Measurements from ENCODE around the gene CFAP99. TPM values are rescaled to one million over a fixed set of nuclear protein-coding genes. Genes with fewer than 3 reads are reported as not detected.

The CFAP99 gene
- total and polyA plus RNA-seq, 2 experiments from 2014 or later: not detected

DNA sequence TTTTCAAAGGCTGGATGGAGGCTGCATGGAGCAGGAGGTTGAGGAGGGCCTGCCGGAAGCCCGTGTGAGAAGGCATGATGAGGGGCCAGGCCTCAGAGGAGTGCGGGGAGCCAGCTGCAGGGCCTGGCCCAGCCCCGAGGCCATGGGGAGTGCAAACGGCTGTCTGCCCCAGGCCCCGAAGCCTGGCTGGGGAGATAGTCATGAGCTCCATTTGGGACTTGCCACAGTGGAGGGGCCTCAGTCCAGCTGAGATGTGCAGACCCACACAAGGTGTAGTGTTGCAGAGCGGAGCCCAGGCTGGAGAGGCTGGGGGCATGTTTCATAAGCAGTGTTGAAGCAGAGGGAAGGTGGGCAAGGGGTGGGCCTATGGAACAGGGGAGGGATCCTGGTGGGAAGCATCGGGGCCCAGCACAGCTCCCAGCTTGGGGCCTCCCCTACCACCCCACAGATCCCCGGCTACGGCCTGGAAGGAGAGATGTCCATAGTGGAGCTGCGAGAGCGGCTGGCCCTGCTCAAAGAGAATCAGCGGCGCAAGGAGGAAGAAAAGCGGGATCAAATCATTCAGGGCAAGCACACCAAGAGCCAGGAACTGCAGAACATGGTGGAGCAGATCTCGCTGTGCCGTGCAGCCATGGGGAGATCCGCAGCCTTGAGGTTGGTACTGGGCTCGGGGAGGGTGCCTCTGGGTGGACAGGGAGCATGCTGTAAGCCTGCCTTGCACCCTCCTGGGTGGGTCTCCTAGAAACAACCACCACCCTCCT is 41.0 kb downstream of the CFAP99 start:
- TF ChIP-seq, protein P1, sequence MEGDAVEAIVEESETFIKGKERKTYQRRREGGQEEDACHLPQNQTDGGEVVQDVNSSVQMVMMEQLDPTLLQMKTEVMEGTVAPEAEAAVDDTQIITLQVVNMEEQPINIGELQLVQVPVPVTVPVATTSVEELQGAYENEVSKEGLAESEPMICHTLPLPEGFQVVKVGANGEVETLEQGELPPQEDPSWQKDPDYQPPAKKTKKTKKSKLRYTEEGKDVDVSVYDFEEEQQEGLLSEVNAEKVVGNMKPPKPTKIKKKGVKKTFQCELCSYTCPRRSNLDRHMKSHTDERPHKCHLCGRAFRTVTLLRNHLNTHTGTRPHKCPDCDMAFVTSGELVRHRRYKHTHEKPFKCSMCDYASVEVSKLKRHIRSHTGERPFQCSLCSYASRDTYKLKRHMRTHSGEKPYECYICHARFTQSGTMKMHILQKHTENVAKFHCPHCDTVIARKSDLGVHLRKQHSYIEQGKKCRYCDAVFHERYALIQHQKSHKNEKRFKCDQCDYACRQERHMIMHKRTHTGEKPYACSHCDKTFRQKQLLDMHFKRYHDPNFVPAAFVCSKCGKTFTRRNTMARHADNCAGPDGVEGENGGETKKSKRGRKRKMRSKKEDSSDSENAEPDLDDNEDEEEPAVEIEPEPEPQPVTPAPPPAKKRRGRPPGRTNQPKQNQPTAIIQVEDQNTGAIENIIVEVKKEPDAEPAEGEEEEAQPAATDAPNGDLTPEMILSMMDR (conservative IDR thresholded peaks at IDR 0.05; ENCODE audit: low read depth in 2 of 2): no peak
- TF ChIP-seq, protein P2, sequence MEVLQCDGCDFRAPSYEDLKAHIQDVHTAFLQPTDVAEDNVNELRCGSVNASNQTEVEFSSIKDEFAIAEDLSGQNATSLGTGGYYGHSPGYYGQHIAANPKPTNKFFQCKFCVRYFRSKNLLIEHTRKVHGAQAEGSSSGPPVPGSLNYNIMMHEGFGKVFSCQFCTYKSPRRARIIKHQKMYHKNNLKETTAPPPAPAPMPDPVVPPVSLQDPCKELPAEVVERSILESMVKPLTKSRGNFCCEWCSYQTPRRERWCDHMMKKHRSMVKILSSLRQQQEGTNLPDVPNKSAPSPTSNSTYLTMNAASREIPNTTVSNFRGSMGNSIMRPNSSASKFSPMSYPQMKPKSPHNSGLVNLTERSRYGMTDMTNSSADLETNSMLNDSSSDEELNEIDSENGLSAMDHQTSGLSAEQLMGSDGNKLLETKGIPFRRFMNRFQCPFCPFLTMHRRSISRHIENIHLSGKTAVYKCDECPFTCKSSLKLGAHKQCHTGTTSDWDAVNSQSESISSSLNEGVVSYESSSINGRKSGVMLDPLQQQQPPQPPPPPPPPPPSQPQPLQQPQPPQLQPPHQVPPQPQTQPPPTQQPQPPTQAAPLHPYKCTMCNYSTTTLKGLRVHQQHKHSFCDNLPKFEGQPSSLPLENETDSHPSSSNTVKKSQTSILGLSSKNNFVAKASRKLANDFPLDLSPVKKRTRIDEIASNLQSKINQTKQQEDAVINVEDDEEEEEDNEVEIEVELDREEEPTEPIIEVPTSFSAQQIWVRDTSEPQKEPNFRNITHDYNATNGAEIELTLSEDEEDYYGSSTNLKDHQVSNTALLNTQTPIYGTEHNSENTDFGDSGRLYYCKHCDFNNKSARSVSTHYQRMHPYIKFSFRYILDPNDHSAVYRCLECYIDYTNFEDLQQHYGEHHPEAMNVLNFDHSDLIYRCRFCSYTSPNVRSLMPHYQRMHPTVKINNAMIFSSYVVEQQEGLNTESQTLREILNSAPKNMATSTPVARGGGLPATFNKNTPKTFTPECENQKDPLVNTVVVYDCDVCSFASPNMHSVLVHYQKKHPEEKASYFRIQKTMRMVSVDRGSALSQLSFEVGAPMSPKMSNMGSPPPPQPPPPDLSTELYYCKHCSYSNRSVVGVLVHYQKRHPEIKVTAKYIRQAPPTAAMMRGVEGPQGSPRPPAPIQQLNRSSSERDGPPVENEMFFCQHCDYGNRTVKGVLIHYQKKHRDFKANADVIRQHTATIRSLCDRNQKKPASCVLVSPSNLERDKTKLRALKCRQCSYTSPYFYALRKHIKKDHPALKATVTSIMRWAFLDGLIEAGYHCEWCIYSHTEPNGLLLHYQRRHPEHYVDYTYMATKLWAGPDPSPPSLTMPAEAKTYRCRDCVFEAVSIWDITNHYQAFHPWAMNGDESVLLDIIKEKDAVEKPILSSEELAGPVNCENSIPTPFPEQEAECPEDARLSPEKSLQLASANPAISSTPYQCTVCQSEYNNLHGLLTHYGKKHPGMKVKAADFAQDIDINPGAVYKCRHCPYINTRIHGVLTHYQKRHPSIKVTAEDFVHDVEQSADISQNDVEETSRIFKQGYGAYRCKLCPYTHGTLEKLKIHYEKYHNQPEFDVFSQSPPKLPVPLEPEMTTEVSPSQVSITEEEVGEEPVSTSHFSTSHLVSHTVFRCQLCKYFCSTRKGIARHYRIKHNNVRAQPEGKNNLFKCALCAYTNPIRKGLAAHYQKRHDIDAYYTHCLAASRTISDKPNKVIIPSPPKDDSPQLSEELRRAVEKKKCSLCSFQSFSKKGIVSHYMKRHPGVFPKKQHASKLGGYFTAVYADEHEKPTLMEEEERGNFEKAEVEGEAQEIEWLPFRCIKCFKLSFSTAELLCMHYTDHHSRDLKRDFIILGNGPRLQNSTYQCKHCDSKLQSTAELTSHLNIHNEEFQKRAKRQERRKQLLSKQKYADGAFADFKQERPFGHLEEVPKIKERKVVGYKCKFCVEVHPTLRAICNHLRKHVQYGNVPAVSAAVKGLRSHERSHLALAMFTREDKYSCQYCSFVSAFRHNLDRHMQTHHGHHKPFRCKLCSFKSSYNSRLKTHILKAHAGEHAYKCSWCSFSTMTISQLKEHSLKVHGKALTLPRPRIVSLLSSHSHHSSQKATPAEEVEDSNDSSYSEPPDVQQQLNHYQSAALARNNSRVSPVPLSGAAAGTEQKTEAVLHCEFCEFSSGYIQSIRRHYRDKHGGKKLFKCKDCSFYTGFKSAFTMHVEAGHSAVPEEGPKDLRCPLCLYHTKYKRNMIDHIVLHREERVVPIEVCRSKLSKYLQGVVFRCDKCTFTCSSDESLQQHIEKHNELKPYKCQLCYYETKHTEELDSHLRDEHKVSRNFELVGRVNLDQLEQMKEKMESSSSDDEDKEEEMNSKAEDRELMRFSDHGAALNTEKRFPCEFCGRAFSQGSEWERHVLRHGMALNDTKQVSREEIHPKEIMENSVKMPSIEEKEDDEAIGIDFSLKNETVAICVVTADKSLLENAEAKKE (CRISPR knock-in tag; IDR thresholded peaks at IDR 0.05): no peak
- no peak for TF ChIP-seq EZH2 (IDR thresholded peaks at IDR 0.05; ENCODE audit: low read depth, unreplicated experiment)
- no peak for TF ChIP-seq ZNF114 (CRISPR knock-in tag; IDR thresholded peaks at IDR 0.05)
- no peak for TF ChIP-seq ZNF331 (CRISPR knock-in tag; IDR thresholded peaks at IDR 0.05; ENCODE audit: low read depth)
- TF ChIP-seq CREB1 (CRISPR knock-in tag; IDR thresholded peaks at IDR 0.05; ENCODE audit: low read depth): no peak
- no peak for TF ChIP-seq STAT1 (IDR thresholded peaks at IDR 0.05; ENCODE audit: unreplicated experiment)
- no peak for TF ChIP-seq NANOG (IDR thresholded peaks at IDR 0.05; ENCODE audit: borderline replicate concordance)
- TF ChIP-seq, protein P3, sequence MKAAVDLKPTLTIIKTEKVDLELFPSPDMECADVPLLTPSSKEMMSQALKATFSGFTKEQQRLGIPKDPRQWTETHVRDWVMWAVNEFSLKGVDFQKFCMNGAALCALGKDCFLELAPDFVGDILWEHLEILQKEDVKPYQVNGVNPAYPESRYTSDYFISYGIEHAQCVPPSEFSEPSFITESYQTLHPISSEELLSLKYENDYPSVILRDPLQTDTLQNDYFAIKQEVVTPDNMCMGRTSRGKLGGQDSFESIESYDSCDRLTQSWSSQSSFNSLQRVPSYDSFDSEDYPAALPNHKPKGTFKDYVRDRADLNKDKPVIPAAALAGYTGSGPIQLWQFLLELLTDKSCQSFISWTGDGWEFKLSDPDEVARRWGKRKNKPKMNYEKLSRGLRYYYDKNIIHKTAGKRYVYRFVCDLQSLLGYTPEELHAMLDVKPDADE (IDR thresholded peaks at IDR 0.05): no peak
- TF ChIP-seq EZH2phosphoT487 (IDR thresholded peaks at IDR 0.05; ENCODE audit: unreplicated experiment): no peak
- TF ChIP-seq, protein P4, sequence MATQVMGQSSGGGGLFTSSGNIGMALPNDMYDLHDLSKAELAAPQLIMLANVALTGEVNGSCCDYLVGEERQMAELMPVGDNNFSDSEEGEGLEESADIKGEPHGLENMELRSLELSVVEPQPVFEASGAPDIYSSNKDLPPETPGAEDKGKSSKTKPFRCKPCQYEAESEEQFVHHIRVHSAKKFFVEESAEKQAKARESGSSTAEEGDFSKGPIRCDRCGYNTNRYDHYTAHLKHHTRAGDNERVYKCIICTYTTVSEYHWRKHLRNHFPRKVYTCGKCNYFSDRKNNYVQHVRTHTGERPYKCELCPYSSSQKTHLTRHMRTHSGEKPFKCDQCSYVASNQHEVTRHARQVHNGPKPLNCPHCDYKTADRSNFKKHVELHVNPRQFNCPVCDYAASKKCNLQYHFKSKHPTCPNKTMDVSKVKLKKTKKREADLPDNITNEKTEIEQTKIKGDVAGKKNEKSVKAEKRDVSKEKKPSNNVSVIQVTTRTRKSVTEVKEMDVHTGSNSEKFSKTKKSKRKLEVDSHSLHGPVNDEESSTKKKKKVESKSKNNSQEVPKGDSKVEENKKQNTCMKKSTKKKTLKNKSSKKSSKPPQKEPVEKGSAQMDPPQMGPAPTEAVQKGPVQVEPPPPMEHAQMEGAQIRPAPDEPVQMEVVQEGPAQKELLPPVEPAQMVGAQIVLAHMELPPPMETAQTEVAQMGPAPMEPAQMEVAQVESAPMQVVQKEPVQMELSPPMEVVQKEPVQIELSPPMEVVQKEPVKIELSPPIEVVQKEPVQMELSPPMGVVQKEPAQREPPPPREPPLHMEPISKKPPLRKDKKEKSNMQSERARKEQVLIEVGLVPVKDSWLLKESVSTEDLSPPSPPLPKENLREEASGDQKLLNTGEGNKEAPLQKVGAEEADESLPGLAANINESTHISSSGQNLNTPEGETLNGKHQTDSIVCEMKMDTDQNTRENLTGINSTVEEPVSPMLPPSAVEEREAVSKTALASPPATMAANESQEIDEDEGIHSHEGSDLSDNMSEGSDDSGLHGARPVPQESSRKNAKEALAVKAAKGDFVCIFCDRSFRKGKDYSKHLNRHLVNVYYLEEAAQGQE (IDR thresholded peaks at IDR 0.05; ENCODE audit: unreplicated experiment): no peak
- no peak for TF ChIP-seq JUNB (IDR thresholded peaks at IDR 0.05; ENCODE audit: unreplicated experiment)
- DNase-seq (ENCODE audit: low spot score) (no peak), ATAC-seq (no peak)
- no peak overlapping the region for H3K27ac Mint-ChIP-seq
- H3K4me1 Mint-ChIP-seq: peaks cover 16% of the 10 kb centered on the region
- Histone ChIP-seq H2AFZ (no peak overlapping the region), H3K27me3 (ENCODE audit: insufficient read depth) (peaks cover 28% of the 10 kb centered on the region), H3K4me1 (ENCODE audit: insufficient read depth) (peaks cover 10% of the 10 kb centered on the region; the same call in 1 of the 2 replicates), H3K4me3 (no peak overlapping the region), H3K9me2 (ENCODE audit: insufficient read depth) (no peaks in the 10 kb centered on the region), H3F3A (replicated peaks; ENCODE audit: low read depth) (peaks cover 14% of the 10 kb centered on the region), H4K20me1 (replicated peaks; ENCODE audit: insufficient read depth) (no peaks in the 10 kb centered on the region), H3K27ac (ENCODE audit: low read depth) (no peak overlapping the region), H3K4me2 (no peak overlapping the region), H3K79me2 (replicated peaks; ENCODE audit: insufficient read depth) (no peaks in the 10 kb centered on the region), H3K36me3 (ENCODE audit: insufficient read depth) (no peaks in the 10 kb centered on the region)
- no peaks in the 10 kb centered on the region; the same call in 2 of the 3 replicates for H3K36me3 Mint-ChIP-seq (ENCODE audit: low read depth)
- no peaks in the 10 kb centered on the region for H3K9me3 Mint-ChIP-seq
- no peak overlapping the region for H3K4me3 Mint-ChIP-seq
- peaks cover 37% of the 10 kb centered on the region for H3K27me3 Mint-ChIP-seq (ENCODE audit: insufficient read depth, low read depth, poor library complexity)

Data from GM23338 (cell line).